Measurements from ENCODE around the gene MEF2C.

DNA sequence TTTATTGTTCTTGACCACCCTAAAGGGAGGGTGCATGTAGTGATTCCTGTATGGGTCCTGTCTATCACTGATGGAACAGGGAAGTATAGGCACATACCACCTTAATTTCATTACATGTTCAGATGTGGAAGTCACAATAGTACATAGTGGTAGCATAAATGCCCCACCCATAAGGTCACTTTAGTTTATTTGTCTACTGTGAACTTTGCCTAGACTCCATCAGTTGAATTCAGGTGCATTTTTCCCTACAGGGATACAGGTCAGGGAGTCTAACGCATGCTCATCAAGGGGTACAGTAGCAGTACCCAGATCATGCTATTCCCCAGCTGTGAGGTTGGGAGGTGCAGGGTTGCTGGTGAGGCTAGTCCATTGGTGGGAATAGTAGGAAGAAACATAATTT is 175.0 kb downstream of the MEF2C start:
- TF ChIP-seq, protein P1, sequence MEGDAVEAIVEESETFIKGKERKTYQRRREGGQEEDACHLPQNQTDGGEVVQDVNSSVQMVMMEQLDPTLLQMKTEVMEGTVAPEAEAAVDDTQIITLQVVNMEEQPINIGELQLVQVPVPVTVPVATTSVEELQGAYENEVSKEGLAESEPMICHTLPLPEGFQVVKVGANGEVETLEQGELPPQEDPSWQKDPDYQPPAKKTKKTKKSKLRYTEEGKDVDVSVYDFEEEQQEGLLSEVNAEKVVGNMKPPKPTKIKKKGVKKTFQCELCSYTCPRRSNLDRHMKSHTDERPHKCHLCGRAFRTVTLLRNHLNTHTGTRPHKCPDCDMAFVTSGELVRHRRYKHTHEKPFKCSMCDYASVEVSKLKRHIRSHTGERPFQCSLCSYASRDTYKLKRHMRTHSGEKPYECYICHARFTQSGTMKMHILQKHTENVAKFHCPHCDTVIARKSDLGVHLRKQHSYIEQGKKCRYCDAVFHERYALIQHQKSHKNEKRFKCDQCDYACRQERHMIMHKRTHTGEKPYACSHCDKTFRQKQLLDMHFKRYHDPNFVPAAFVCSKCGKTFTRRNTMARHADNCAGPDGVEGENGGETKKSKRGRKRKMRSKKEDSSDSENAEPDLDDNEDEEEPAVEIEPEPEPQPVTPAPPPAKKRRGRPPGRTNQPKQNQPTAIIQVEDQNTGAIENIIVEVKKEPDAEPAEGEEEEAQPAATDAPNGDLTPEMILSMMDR (IDR thresholded peaks at IDR 0.05; ENCODE audit: insufficient read depth, low read depth, low read length) = no peak
- TF ChIP-seq EZH2 (IDR thresholded peaks at IDR 0.05; ENCODE audit: insufficient read depth, low read length) = no peak
